Bronchial epithelial cell (primary cell): Measurements from ENCODE around the gene HDAC9. TPM values are rescaled to one million over a fixed set of nuclear protein-coding genes. Genes with fewer than 3 reads are reported as not detected.

Source experiments
- DNase-seq: peaks from one replicate; pipeline ENCODE4 v3.0.0-alpha.2; 2010; ENCODE audit warnings: low read depth
- FAIRE-seq: peaks from 2 replicates; lab custom pipeline; 2011; peaks lifted over from hg19 to GRCh38; lab: Jason Lieb, UNC
- H3K27me3 ChIP-seq: 2 replicates; pipeline ENCODE4 v1.5.1; 2011; ENCODE audit warnings: low read length; ENCODE audit not compliant: control insufficient read depth, insufficient read depth
- H3K36me3 ChIP-seq: 2 replicates; pipeline ENCODE4 v1.5.1; 2011; ENCODE audit warnings: low read length; ENCODE audit not compliant: control insufficient read depth, insufficient read depth
- H3K4me3 ChIP-seq: 2 replicates; pipeline ENCODE4 v1.5.1; 2011; ENCODE audit warnings: mild to moderate bottlenecking, low read depth, low read length, control low read depth
- total RNA-seq: library from RNA; depleted of rRNA; stranded (reverse); fragments of >200 nt; gene quantifications from 2 replicates; pipeline ENCODE4 v1.2.1, GENCODE V29; 2014
- TF ChIP-seq, protein P1 (sequence below): IDR thresholded peaks from 2 replicates; pipeline ENCODE4 v1.5.1; 2011; ENCODE audit warnings: mild to moderate bottlenecking, moderate library complexity, low read length, control low read depth, inconsistent platforms; ENCODE audit not compliant: insufficient read depth, severe bottlenecking

The HDAC9 gene
- total RNA-seq, 1 donor from 2014 or later, result 12.1 TPM

DNA sequence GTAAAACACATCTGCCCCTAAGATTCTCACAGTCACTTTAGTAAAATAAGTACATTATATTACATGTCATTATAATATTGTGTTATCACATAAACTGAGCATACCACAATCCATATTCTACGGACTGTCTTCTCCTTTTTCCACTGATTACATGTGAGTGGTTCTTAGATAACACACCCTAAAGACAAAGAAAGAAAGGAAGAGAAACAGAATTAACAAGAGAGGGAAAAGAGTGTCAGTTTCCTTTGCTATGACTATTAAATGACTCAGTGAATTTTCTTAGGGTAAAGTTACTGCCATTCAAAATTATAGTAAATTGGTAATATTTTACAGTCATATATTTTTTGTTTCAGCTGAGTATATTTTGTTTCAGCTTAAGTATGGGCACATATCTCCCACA is 353.6 kb downstream of the HDAC9 start:
- DNase-seq, result peak; percentile 32
- FAIRE-seq, result no peak
- H3K4me3 ChIP-seq, result no peak overlapping the region
- TF ChIP-seq, protein P1, sequence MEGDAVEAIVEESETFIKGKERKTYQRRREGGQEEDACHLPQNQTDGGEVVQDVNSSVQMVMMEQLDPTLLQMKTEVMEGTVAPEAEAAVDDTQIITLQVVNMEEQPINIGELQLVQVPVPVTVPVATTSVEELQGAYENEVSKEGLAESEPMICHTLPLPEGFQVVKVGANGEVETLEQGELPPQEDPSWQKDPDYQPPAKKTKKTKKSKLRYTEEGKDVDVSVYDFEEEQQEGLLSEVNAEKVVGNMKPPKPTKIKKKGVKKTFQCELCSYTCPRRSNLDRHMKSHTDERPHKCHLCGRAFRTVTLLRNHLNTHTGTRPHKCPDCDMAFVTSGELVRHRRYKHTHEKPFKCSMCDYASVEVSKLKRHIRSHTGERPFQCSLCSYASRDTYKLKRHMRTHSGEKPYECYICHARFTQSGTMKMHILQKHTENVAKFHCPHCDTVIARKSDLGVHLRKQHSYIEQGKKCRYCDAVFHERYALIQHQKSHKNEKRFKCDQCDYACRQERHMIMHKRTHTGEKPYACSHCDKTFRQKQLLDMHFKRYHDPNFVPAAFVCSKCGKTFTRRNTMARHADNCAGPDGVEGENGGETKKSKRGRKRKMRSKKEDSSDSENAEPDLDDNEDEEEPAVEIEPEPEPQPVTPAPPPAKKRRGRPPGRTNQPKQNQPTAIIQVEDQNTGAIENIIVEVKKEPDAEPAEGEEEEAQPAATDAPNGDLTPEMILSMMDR, result no peak
- no peaks in the 10 kb centered on the region for H3K36me3 ChIP-seq
- H3K27me3 ChIP-seq, result no peaks in the 10 kb centered on the region

DNA sequence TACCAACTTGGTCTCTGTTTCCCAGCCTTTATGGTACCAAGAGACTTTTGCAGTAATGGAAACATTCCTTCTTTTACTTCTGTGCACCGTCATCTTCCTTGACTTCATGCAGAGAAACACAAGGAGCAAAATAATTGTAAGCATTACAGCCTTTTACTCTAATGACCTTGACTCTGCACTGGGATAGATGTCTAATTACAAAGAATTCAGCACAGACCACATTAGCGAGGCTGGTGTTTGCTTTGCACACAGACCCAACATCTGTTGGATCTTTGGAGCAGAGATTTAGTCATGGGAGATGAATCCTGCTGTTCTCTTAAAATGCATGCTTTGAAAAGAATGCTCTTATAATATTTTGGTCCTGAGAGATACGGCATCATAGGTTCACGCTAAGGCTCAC is 360.2 kb downstream of the HDAC9 start:
- DNase-seq (no peak), FAIRE-seq (no peak)
- Histone ChIP-seq H3K27me3 (no peaks in the 10 kb centered on the region), H3K4me3 (no peak overlapping the region), H3K36me3 (no peaks in the 10 kb centered on the region)
- TF ChIP-seq, protein P1, result no peak

DNA sequence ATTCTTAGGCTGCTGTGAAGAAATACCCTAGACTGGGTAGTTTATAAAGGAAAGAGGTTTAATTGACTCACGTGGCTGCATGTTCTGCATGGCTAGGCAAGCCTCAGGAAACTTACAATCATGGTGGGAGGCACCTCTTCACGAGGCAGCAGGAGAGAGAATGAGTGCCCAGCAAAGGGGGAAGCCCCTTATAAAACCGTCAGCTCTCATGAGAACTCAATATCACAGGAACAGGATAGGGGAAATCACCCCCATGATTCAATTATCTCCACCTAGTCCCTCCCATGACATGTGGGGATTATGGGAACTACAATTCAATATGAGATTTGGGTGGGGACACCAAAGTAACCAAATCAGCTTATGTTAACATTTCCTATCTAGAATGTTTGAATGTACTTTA is 362.7 kb downstream of the HDAC9 start:
- FAIRE-seq (no peak), DNase-seq (no peak)
- no peak overlapping the region for H3K4me3 ChIP-seq
- TF ChIP-seq, protein P1, result no peak
- no peaks in the 10 kb centered on the region for H3K27me3 ChIP-seq
- H3K36me3 ChIP-seq, result no peaks in the 10 kb centered on the region

DNA sequence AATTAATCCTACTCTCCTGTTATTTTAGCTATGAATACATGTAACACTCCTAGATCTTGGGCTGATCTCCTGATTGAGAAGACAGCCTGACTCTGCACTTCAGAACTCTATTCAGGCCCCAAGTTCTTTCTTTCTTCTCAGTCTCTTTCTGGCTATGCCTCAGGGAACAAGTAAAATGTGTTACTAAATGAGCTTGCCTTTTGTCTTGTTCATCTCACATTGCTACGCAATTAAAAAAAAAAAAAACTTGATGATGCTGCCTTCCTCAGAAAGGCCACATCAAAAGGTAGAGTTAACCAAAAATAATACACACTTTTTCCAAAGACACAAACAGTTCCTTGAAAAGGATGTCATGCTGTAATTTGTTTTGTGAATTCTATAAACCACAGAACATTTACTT is 363.8 kb downstream of the HDAC9 start:
- TF ChIP-seq, protein P1, result no peak
- DNase-seq (peak; percentile 39), FAIRE-seq (no peak)
- no peaks in the 10 kb centered on the region for H3K36me3 ChIP-seq
- no peaks in the 10 kb centered on the region for H3K27me3 ChIP-seq
- no peak overlapping the region for H3K4me3 ChIP-seq

DNA sequence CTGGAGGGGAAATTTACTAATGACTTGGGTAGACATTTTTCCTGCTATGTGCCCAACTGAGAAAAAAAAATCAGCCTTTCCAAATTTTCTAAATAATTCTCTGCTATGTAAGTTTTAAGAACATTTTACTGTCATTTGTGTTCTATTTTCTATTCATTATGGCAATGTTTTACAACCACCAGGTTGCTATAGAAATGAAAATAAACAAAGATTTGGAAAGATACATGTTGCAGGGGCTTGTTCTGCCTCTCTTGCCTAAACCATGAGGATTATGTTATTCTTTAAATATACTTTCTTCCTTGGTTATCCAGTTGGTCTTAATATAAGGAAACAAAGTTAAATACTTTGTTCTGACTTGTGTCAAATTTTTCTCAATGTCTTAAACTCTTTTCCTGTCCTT is 364.7 kb downstream of the HDAC9 start:
- Histone ChIP-seq H3K36me3 (no peaks in the 10 kb centered on the region), H3K4me3 (no peak overlapping the region), H3K27me3 (no peaks in the 10 kb centered on the region)
- TF ChIP-seq, protein P1, result no peak
- no peak for DNase-seq
- no peak for FAIRE-seq

DNA sequence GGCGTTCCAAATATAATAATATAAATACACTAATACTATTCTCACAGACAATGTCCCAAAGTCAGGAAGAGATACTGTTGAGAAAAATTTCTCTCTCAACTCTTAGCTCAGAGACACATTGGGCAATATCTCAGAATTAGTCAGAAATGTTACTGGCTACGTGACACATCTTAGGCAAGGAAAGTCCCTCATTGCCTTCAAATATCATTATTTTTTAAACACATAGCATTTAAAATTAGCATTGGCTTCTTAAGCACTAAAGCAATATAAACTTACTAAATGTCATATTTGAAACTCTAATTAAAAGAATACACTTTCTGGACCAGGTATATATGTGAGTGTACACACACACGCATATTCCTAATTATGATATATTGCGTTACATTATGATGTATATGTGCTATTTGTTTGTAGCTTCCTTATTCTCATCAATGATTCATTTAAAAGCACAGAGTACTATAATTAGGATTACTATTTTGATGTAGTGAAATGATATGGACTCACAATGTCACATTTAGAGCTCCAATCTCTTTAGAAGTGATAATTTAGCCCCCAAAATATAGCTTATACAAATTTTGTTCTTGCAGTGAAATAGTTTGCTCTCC is 366.1 kb downstream of the HDAC9 start:
- H3K36me3 ChIP-seq, result no peaks in the 10 kb centered on the region
- DNase-seq, result peak; percentile 86
- FAIRE-seq, result no peak
- no peak overlapping the region for H3K4me3 ChIP-seq
- no peaks in the 10 kb centered on the region for H3K27me3 ChIP-seq
- TF ChIP-seq, protein P1, result no peak
